Measurements from ENCODE around the gene PDE4C.

DNA sequence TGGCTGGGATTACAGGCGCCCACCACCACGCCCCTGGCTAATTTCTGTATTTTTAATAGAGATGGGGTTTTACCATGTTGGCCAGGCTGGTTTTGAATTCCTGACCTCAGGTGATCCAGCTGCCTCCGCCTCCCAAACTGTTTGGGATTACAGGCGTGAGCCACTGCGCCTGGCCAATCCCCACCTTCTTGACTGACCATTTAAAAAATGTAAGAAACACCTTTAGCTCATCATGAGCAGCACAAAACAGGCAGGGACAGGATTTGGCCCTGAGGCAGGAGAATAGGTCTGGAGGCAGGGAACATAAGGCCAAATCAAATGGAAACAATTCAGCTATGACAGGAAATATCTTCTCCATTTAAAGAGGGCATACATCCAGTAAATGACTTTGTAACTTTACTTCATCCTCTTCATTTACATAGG lies 34.6 kb downstream of the PDE4C start:
- no peak for TF ChIP-seq POLR2A (IDR thresholded peaks at IDR 0.05)
- TF ChIP-seq, protein P1, sequence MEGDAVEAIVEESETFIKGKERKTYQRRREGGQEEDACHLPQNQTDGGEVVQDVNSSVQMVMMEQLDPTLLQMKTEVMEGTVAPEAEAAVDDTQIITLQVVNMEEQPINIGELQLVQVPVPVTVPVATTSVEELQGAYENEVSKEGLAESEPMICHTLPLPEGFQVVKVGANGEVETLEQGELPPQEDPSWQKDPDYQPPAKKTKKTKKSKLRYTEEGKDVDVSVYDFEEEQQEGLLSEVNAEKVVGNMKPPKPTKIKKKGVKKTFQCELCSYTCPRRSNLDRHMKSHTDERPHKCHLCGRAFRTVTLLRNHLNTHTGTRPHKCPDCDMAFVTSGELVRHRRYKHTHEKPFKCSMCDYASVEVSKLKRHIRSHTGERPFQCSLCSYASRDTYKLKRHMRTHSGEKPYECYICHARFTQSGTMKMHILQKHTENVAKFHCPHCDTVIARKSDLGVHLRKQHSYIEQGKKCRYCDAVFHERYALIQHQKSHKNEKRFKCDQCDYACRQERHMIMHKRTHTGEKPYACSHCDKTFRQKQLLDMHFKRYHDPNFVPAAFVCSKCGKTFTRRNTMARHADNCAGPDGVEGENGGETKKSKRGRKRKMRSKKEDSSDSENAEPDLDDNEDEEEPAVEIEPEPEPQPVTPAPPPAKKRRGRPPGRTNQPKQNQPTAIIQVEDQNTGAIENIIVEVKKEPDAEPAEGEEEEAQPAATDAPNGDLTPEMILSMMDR (IDR thresholded peaks at IDR 0.05) = peak in 1 of 12 donors; percentile 39

All from heart left ventricle (tissue), 13 donors.